ENCODE data around the gene PROCR.

GRCh38 chr20:35190556-35190955, 18.7 kb downstream of the PROCR start:
- TF ChIP-seq CTCF (IDR thresholded peaks at IDR 0.05) (no peak), POLR2A (IDR thresholded peaks at IDR 0.05) (no peak), EP300 (IDR thresholded peaks at IDR 0.05) (no peak), POLR2AphosphoS5 (IDR thresholded peaks at IDR 0.05) (no peak)

All from sigmoid colon (tissue), 4 donors.